ENCODE results near the gene ALG2. TPM values are rescaled to one million over a fixed set of nuclear protein-coding genes. Genes with fewer than 3 reads are reported as not detected.

ALG2 gene
- total and polyA plus RNA-seq, 7 experiments from 2014 or later = 13.9 to 33.7 (median 25.2) TPM

GRCh38 chr9:99167694-99168093 lies 54.0 kb downstream of the ALG2 start:
- Histone ChIP-seq H3K4me1 (ENCODE audit: control insufficient read depth in 2 of 2, insufficient read depth in 2 of 2, low read length in 2 of 2) (peaks cover 0 to 14% of the 10 kb centered on the region in 2 donors), H3K27ac (ENCODE audit: low read depth, low read length) (no peak overlapping the region), H3K36me3 (ENCODE audit: control insufficient read depth in 2 of 3, insufficient read depth in 3 of 3, low read length in 3 of 3) (no peaks in the 10 kb centered on the region), H3K4me3 (ENCODE audit: low read length) (no peak overlapping the region), H3K27me3 (ENCODE audit: control insufficient read depth in 2 of 2, insufficient read depth in 2 of 2, low read length in 2 of 2) (no peaks in the 10 kb centered on the region), H3K9me3 (ENCODE audit: control insufficient read depth in 2 of 3, low read length in 3 of 3) (no peaks in the 10 kb centered on the region)
- ChIA-PET CTCF (interaction anchor here (0.7 kb wide), 1 partner anchor 19 kb away, joined by 3 read pairs; no protein-coding TSS in a partner anchor), POLR2A (interaction anchor here (0.7 kb wide), 1 partner anchor 375 kb away, joined by 3 read pairs; no protein-coding TSS in a partner anchor)
- Mint-ChIP-seq H3K9me3 (no peaks in the 10 kb centered on the region), H3K36me3 (peaks cover 0 to 4% (median 0%) of the 10 kb centered on the region in 5 donors), H3K4me3 (peak overlapping the region in 2 of 10 donors; percentile 15 to 42), H3K27me3 (peaks cover 2 to 16% (median 7%) of the 10 kb centered on the region in 5 donors), H3K27ac (peak overlapping the region in 4 of 9 donors; percentile 21 to 44 (median 34)), H3K4me1 (peaks cover 11 to 31% (median 16%) of the 10 kb centered on the region in 7 donors)
- DNase-seq (peak in 1 of 9 donors; percentile 9), ATAC-seq (no peak)
- intact Hi-C loops (cut with micrococcal nuclease) = loop anchor here in 1 of 2 donors (2.0 kb wide), 1 partner anchor 13 kb away; no protein-coding TSS in a partner anchor

DNA sequence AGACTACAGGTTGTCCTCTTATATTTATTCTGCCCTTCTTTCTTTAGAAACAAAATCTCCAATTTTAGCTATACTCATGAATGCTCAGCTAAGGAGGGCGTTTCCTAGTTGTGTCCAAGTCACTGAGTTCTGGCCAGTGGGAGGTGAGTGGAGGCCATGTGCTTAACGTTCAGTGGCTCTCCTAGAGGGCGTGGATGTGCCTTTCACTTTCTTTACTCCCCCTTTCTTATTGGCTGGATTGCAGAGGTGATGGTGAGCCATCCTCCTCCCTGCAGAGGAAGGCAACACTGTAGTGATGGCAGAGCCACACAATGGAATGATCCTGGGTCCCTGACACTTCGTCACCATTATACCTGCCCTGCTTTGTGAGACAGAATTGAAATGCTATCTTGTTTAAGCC lies 54.6 kb downstream of the ALG2 start:
- Histone ChIP-seq H3K4me1 (ENCODE audit: control insufficient read depth in 2 of 2, insufficient read depth in 2 of 2, low read length in 2 of 2) (peaks cover 0 to 14% of the 10 kb centered on the region in 2 donors), H3K9me3 (ENCODE audit: control insufficient read depth in 2 of 3, low read length in 3 of 3) (no peaks in the 10 kb centered on the region), H3K36me3 (ENCODE audit: control insufficient read depth in 2 of 3, insufficient read depth in 3 of 3, low read length in 3 of 3) (no peaks in the 10 kb centered on the region), H3K27ac (ENCODE audit: low read depth, low read length) (no peak overlapping the region), H3K27me3 (ENCODE audit: control insufficient read depth in 2 of 2, insufficient read depth in 2 of 2, low read length in 2 of 2) (no peaks in the 10 kb centered on the region), H3K4me3 (ENCODE audit: low read length) (no peak overlapping the region)
- POLR2A ChIA-PET = no interaction called here
- no peak for DNase-seq
- intact Hi-C loops (cut with micrococcal nuclease) = loop anchor here in 1 of 2 donors (2.0 kb wide), 1 partner anchor 14 kb away; no protein-coding TSS in a partner anchor
- Mint-ChIP-seq H3K9me3 (no peaks in the 10 kb centered on the region), H3K4me1 (peaks cover 11 to 33% (median 16%) of the 10 kb centered on the region in 7 donors), H3K27ac (no peak overlapping the region), H3K36me3 (peaks cover 0 to 4% (median 0%) of the 10 kb centered on the region in 5 donors), H3K4me3 (no peak overlapping the region), H3K27me3 (peaks cover 2 to 18% (median 6%) of the 10 kb centered on the region in 5 donors)
- CTCF ChIA-PET = no interaction called here
- no peak for ATAC-seq

Other genes starting within 250 kb of the ALG2 start
- gene TGFBR1, start 116.8 kb downstream of the ALG2 start, total RNA-seq = 10 to 100 TPM; 20.6 to 95.5 (median 29.5) TPM
- 10 to 100 TPM; 18.3 to 22.0 TPM for gene TGFBR1, start 116.8 kb downstream of the ALG2 start, polyA plus RNA-seq
- 100 to 1,000 TPM in 1 of 5 experiments, 10 to 100 TPM in 4; 50.4 to 165 (median 54.6) TPM for gene SEC61B, start 340 bp upstream of the ALG2 start, total RNA-seq
- gene SEC61B, start 340 bp upstream of the ALG2 start, polyA plus RNA-seq = 100 to 1,000 TPM; 257 to 292 TPM